ENCODE measurements around the gene ADGRF5.

- TF ChIP-seq CTCF (conservative IDR thresholded peaks at IDR 0.05; ENCODE audit: low read depth, low read length) (no peak), EZH2 (IDR thresholded peaks at IDR 0.05; ENCODE audit: borderline replicate concordance, low read depth, low read length, poor library complexity, severe bottlenecking) (no peak)
These were observed 23.7 kb downstream of the ADGRF5 start for GRCh38 chr6:46898006-46898405.
